Neural cell (in vitro differentiated cells): ENCODE measurements around the gene PPP2R5E. TPM values are rescaled to one million over a fixed set of nuclear protein-coding genes. Genes with fewer than 3 reads are reported as not detected.

ENCODE experiments used
- H2AFZ ChIP-seq: fragments of 200-600, 300-800 bp; sonication (generic), shearing (Covaris generic); 2 replicates; pipeline ENCODE4 v1.6.0; 2014; ENCODE audit warnings: low read depth, mild to moderate bottlenecking, antibody characterized with exemption, low read length, moderate library complexity
- H3F3A ChIP-seq: fragments of 200-600 bp; shearing (Covaris generic); 2 replicates; pipeline ENCODE4 v1.6.1; 2016; ENCODE audit warnings: mild to moderate bottlenecking, moderate library complexity, mixed read lengths, antibody characterized with exemption, low read length; ENCODE audit not compliant: insufficient read depth, poor library complexity, severe bottlenecking
- H3K27ac ChIP-seq: fragments of 200-600, 300-800 bp; sonication (generic), shearing (Covaris generic); 2 replicates; pipeline ENCODE4 v1.5.1; 2014; ENCODE audit warnings: mild to moderate bottlenecking, low read length, moderate library complexity
- H3K27me3 ChIP-seq: fragments of 300-800, 200-600 bp; sonication (generic), shearing (Covaris generic); 2 replicates; pipeline ENCODE4 v1.6.0; 2014; ENCODE audit warnings: mild to moderate bottlenecking, low read depth, low read length, moderate library complexity; ENCODE audit not compliant: insufficient read depth
- H3K36me3 ChIP-seq: fragments of 300-800, 200-600 bp; sonication (generic), shearing (Covaris generic); 2 replicates; pipeline ENCODE4 v1.5.1; 2014; ENCODE audit warnings: mild to moderate bottlenecking, antibody characterized with exemption, low read length, moderate library complexity; ENCODE audit not compliant: insufficient read depth
- H3K4me2 ChIP-seq: fragments of 300-800, 200-600 bp; sonication (generic), shearing (Covaris generic); 2 replicates; pipeline ENCODE4 v1.6.0; 2014; ENCODE audit warnings: mild to moderate bottlenecking, low read length
- H3K4me3 ChIP-seq: fragments of 300-800, 200-600 bp; sonication (generic), shearing (Covaris generic); 2 replicates; pipeline ENCODE4 v1.5.1; 2014; ENCODE audit warnings: mild to moderate bottlenecking, low read length, moderate library complexity
- H3K79me2 ChIP-seq: fragments of 200-600 bp; shearing (Covaris generic); replicated peaks from 2 replicates; pipeline ENCODE4 v1.6.0; 2014; ENCODE audit warnings: mild to moderate bottlenecking, low read length, moderate library complexity; ENCODE audit not compliant: insufficient read depth
- H3K9ac ChIP-seq: fragments of 300-800, 200-600 bp; sonication (generic), shearing (Covaris generic); 2 replicates; pipeline ENCODE4 v1.6.1; 2016; ENCODE audit warnings: mild to moderate bottlenecking, low read length, mixed read lengths
- H3K9me2 ChIP-seq: fragments of 200-600 bp; shearing (Covaris generic); 2 replicates; pipeline ENCODE4 v1.6.1; 2016; ENCODE audit warnings: mild to moderate bottlenecking, low read length, mixed read lengths; ENCODE audit not compliant: insufficient read depth
- H3K9me3 ChIP-seq: fragments of 200-600, 300-800 bp; sonication (generic), shearing (Covaris generic); 2 replicates; pipeline ENCODE4 v1.6.1; 2016; ENCODE audit warnings: mild to moderate bottlenecking, mixed run types, low read length, moderate library complexity, mixed read lengths
- H4K20me1 ChIP-seq: fragments of 200-600 bp; shearing (Covaris generic); 2 replicates; pipeline ENCODE4 v1.6.1; 2016; ENCODE audit warnings: mild to moderate bottlenecking, mixed run types; ENCODE audit not compliant: insufficient read depth
- CTCF ChIP-seq: fragments of 450-650 bp; IDR thresholded peaks from 2 replicates; pipeline ENCODE4 v1.5.1; 2014; ENCODE audit warnings: antibody characterized with exemption, mild to moderate bottlenecking, moderate library complexity; ENCODE audit not compliant: poor library complexity, severe bottlenecking
- EP300 ChIP-seq: fragments of 450-650 bp; conservative IDR thresholded peaks from 2 replicates; pipeline ENCODE4 v1.6.1; 2014; ENCODE audit warnings: antibody characterized with exemption, mild to moderate bottlenecking, moderate library complexity; ENCODE audit not compliant: poor library complexity, severe bottlenecking
- EZH2 ChIP-seq: fragments of 200-600, 300-800 bp; shearing (Covaris generic), sonication (generic); IDR thresholded peaks from 2 replicates; pipeline ENCODE4 v1.6.1; 2014; ENCODE audit warnings: antibody characterized with exemption, low read length, borderline replicate concordance, mild to moderate bottlenecking; ENCODE audit not compliant: insufficient read depth, poor library complexity, severe bottlenecking
- MXI1 ChIP-seq: fragments of 450-650 bp; conservative IDR thresholded peaks from 2 replicates; pipeline ENCODE4 v1.6.1; 2014; ENCODE audit warnings: antibody characterized with exemption, mild to moderate bottlenecking; ENCODE audit not compliant: poor library complexity, severe bottlenecking
- POLR2AphosphoS5 ChIP-seq: IDR thresholded peaks from 2 replicates; pipeline ENCODE4 v1.6.1; 2012
- RAD21 ChIP-seq: fragments of 450-650 bp; conservative IDR thresholded peaks from 2 replicates; pipeline ENCODE4 v1.6.1; 2014; ENCODE audit warnings: antibody characterized with exemption, mild to moderate bottlenecking, moderate library complexity
- REST ChIP-seq: IDR thresholded peaks from 2 replicates; pipeline ENCODE4 v1.6.1; 2012; ENCODE audit warnings: borderline replicate concordance
- SMC3 ChIP-seq: fragments of 450-650 bp; conservative IDR thresholded peaks from 2 replicates; pipeline ENCODE4 v1.6.1; 2014; ENCODE audit warnings: antibody characterized with exemption, mild to moderate bottlenecking, moderate library complexity; ENCODE audit not compliant: poor library complexity
- TAF1 ChIP-seq: IDR thresholded peaks from 2 replicates; pipeline ENCODE4 v1.6.1; 2012; ENCODE audit warnings: low read depth
- polyA plus RNA-seq: library from polyadenylated mRNA; depleted of rRNA; stranded (reverse); fragments of >200 nt; gene quantifications from 2 replicates; pipeline ENCODE4 v1.2.3, GENCODE V29; 2014

The PPP2R5E gene
- polyA plus RNA-seq, 1 donor from 2014 or later = 26.7 TPM

GRCh38 chr14:63467440-63468072 lies 75.6 kb downstream of the PPP2R5E start:
- H4K20me1 ChIP-seq = no peaks in the 10 kb centered on the region
- H3K79me2 ChIP-seq = peaks cover 35% of the 10 kb centered on the region
- H3K9ac ChIP-seq = no peak overlapping the region
- H3K9me3 ChIP-seq = no peaks in the 10 kb centered on the region
- TF ChIP-seq EZH2 (no peak), TAF1 (no peak), EP300 (no peak), CTCF (no peak), REST (no peak), SMC3 (no peak), MXI1 (no peak), RAD21 (no peak), POLR2AphosphoS5 (no peak)
- no peak overlapping the region for H3K4me2 ChIP-seq
- no peak overlapping the region for H3K27ac ChIP-seq
- H3K36me3 ChIP-seq = no peaks in the 10 kb centered on the region
- H3F3A ChIP-seq = no peaks in the 10 kb centered on the region
- no peak overlapping the region for H2AFZ ChIP-seq
- H3K9me2 ChIP-seq = no peaks in the 10 kb centered on the region
- no peaks in the 10 kb centered on the region for H3K27me3 ChIP-seq
- H3K4me3 ChIP-seq = no peak overlapping the region

DNA sequence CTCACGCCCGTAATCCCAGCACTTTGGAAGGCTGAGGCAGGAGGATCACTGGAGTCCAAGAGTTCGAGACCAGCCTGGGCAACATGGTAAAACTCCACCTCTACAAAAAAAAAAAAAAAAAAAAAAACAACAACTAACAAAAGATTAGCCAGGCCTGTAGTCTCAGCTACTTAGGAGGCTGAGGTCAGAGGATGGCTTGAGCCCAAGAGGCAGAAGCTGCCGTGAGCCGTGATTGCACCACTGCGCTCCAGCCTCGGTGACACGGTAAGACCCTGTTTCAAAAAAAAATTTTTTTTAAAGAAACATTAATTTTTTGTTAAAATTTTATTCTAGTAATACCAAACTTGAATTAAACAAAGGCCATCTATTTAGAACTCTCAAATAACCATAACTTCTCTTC lies 77.8 kb downstream of the PPP2R5E start:
- H3K9me3 ChIP-seq = no peaks in the 10 kb centered on the region
- no peak overlapping the region for H2AFZ ChIP-seq
- no peak overlapping the region for H3K27ac ChIP-seq
- no peaks in the 10 kb centered on the region for H4K20me1 ChIP-seq
- H3K4me2 ChIP-seq = no peak overlapping the region
- no peaks in the 10 kb centered on the region for H3K36me3 ChIP-seq
- H3K27me3 ChIP-seq = no peaks in the 10 kb centered on the region
- peaks cover 3% of the 10 kb centered on the region for H3F3A ChIP-seq
- no peak overlapping the region for H3K9ac ChIP-seq
- H3K4me3 ChIP-seq = no peak overlapping the region
- H3K9me2 ChIP-seq = no peaks in the 10 kb centered on the region
- TF ChIP-seq TAF1 = no peak
- TF ChIP-seq POLR2AphosphoS5 = no peak
- TF ChIP-seq REST = no peak
- no peak for TF ChIP-seq CTCF
- TF ChIP-seq RAD21 = no peak
- TF ChIP-seq EZH2 = no peak
- TF ChIP-seq EP300 = no peak
- no peak for TF ChIP-seq SMC3
- no peak for TF ChIP-seq MXI1
- peaks cover 34% of the 10 kb centered on the region for H3K79me2 ChIP-seq
